H1 (cell line): ENCODE results near the gene GREB1. TPM values are rescaled to one million over a fixed set of nuclear protein-coding genes. Genes with fewer than 3 reads are reported as not detected.

Experiments
- BRCA1 ChIP-seq: IDR thresholded peaks from 2 replicates; pipeline ENCODE4 v1.6.1; 2012; ENCODE audit warnings: low read depth, low read length, improper control_type of control experiment
- EGR1 ChIP-seq: IDR thresholded peaks from 2 replicates; pipeline ENCODE4 v1.6.1; 2011; ENCODE audit warnings: low read depth, low read length, borderline replicate concordance
- HDAC2 ChIP-seq, 2 experiments: fragments of 300-600 bp in 1 of 2; sonication (generic) in 1 of 2; IDR thresholded peaks; 2 replicates each; pipeline ENCODE4 v1.6.1; 2011 to 2012; ENCODE audit warnings: low read depth in 2 of 2, low read length in 2 of 2, mild to moderate bottlenecking in 2 of 2, moderate library complexity in 2 of 2, borderline replicate concordance in 1 of 2, inconsistent platforms in 1 of 2
- YY1 ChIP-seq: IDR thresholded peaks from 2 replicates; pipeline ENCODE4 v1.6.1; 2011; ENCODE audit warnings: low read depth, mild to moderate bottlenecking, low read length
- polyA plus RNA-seq, 7 experiments: library from polyadenylated mRNA; depleted of rRNA in 3 of 7; stranded (reverse) in 5 of 7; unstranded in 2 of 7; fragments of >200 nt in 5 of 7; fragments of 200-250 nt in 2 of 7; gene quantifications; 1 replicate in 5 of 7; 2 replicates in 1 of 7; 4 replicates in 1 of 7; pipeline versions ENCODE4 v1.2.1 to v1.2.3, GENCODE V29; 2011 to 2013; ENCODE audit warnings: missing spikeins in 2 of 7, mixed read lengths in 2 of 7
- total RNA-seq: library from RNA; stranded (reverse); fragmentation: NEBNext Ultra II Directional; extraction: Animal tissue kit (Norgen Biotek cat#: 25700); gene quantifications from 2 replicates; pipeline ENCODE4 v1.2.1, GENCODE V29; 2021
- TF ChIP-seq, protein P1 (sequence below): fragments of 300-600 bp; sonication (generic); IDR thresholded peaks from 2 replicates; pipeline ENCODE4 v1.7.1; 2012; ENCODE audit warnings: low read length, moderate library complexity, mild to moderate bottlenecking, inconsistent platforms; ENCODE audit not compliant: insufficient replicate concordance
- TF ChIP-seq, protein P2 (sequence below): IDR thresholded peaks from 2 replicates; pipeline ENCODE4 v1.6.1; 2011; ENCODE audit warnings: low read length, improper control_type of control experiment

GREB1 gene
- total and polyA plus RNA-seq, 2 of the 8 experiments (the other 6 are each of a cell fraction or from before 2014, with no cell fraction given) = 7.9 to 43.4 TPM

DNA sequence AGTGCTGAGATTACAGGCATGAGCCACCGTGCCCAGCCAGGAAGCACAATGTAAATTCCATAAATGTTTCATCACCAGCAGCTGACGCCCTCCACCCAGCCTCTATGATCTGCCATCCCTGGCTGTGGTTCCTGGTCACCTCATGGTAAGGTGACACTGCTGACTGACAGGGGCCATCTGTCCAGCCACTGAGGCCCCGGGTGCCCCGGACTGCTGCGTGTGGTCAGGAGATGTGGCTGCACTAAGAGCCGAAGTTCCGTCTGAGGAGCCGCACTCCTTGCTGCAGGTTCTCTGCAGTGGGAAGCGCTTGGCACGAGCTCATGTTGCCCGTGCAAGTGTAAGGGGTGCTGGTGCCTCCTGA is 125.2 kb downstream of the GREB1 start (continued):
- TF ChIP-seq, protein P1, sequence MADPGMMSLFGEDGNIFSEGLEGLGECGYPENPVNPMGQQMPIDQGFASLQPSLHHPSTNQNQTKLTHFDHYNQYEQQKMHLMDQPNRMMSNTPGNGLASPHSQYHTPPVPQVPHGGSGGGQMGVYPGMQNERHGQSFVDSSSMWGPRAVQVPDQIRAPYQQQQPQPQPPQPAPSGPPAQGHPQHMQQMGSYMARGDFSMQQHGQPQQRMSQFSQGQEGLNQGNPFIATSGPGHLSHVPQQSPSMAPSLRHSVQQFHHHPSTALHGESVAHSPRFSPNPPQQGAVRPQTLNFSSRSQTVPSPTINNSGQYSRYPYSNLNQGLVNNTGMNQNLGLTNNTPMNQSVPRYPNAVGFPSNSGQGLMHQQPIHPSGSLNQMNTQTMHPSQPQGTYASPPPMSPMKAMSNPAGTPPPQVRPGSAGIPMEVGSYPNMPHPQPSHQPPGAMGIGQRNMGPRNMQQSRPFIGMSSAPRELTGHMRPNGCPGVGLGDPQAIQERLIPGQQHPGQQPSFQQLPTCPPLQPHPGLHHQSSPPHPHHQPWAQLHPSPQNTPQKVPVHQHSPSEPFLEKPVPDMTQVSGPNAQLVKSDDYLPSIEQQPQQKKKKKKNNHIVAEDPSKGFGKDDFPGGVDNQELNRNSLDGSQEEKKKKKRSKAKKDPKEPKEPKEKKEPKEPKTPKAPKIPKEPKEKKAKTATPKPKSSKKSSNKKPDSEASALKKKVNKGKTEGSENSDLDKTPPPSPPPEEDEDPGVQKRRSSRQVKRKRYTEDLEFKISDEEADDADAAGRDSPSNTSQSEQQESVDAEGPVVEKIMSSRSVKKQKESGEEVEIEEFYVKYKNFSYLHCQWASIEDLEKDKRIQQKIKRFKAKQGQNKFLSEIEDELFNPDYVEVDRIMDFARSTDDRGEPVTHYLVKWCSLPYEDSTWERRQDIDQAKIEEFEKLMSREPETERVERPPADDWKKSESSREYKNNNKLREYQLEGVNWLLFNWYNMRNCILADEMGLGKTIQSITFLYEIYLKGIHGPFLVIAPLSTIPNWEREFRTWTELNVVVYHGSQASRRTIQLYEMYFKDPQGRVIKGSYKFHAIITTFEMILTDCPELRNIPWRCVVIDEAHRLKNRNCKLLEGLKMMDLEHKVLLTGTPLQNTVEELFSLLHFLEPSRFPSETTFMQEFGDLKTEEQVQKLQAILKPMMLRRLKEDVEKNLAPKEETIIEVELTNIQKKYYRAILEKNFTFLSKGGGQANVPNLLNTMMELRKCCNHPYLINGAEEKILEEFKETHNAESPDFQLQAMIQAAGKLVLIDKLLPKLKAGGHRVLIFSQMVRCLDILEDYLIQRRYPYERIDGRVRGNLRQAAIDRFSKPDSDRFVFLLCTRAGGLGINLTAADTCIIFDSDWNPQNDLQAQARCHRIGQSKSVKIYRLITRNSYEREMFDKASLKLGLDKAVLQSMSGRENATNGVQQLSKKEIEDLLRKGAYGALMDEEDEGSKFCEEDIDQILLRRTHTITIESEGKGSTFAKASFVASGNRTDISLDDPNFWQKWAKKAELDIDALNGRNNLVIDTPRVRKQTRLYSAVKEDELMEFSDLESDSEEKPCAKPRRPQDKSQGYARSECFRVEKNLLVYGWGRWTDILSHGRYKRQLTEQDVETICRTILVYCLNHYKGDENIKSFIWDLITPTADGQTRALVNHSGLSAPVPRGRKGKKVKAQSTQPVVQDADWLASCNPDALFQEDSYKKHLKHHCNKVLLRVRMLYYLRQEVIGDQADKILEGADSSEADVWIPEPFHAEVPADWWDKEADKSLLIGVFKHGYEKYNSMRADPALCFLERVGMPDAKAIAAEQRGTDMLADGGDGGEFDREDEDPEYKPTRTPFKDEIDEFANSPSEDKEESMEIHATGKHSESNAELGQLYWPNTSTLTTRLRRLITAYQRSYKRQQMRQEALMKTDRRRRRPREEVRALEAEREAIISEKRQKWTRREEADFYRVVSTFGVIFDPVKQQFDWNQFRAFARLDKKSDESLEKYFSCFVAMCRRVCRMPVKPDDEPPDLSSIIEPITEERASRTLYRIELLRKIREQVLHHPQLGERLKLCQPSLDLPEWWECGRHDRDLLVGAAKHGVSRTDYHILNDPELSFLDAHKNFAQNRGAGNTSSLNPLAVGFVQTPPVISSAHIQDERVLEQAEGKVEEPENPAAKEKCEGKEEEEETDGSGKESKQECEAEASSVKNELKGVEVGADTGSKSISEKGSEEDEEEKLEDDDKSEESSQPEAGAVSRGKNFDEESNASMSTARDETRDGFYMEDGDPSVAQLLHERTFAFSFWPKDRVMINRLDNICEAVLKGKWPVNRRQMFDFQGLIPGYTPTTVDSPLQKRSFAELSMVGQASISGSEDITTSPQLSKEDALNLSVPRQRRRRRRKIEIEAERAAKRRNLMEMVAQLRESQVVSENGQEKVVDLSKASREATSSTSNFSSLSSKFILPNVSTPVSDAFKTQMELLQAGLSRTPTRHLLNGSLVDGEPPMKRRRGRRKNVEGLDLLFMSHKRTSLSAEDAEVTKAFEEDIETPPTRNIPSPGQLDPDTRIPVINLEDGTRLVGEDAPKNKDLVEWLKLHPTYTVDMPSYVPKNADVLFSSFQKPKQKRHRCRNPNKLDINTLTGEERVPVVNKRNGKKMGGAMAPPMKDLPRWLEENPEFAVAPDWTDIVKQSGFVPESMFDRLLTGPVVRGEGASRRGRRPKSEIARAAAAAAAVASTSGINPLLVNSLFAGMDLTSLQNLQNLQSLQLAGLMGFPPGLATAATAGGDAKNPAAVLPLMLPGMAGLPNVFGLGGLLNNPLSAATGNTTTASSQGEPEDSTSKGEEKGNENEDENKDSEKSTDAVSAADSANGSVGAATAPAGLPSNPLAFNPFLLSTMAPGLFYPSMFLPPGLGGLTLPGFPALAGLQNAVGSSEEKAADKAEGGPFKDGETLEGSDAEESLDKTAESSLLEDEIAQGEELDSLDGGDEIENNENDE = no peak
- TF ChIP-seq YY1 (no peak), BRCA1 (no peak), HDAC2 (IDR thresholded peaks at IDR 0.05; ENCODE audit: borderline replicate concordance in 1 of 2, low read depth in 2 of 2, low read length in 2 of 2) (no peak), EGR1 (no peak)
- TF ChIP-seq, protein P2, sequence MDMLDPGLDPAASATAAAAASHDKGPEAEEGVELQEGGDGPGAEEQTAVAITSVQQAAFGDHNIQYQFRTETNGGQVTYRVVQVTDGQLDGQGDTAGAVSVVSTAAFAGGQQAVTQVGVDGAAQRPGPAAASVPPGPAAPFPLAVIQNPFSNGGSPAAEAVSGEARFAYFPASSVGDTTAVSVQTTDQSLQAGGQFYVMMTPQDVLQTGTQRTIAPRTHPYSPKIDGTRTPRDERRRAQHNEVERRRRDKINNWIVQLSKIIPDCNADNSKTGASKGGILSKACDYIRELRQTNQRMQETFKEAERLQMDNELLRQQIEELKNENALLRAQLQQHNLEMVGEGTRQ = no peak
